Liver (tissue), 3 donors: ENCODE measurements around the gene SYT2.

Source experiments
- ATF3 ChIP-seq: IDR thresholded peaks from 2 replicates; pipeline ENCODE4 v1.6.1; 2016; ENCODE audit warnings: antibody characterized with exemption
- CTCF ChIP-seq: fragments of 150-350 bp; IDR thresholded peaks from 2 replicates; pipeline ENCODE4 v1.5.1; 2017; ENCODE audit warnings: improper control_type of control experiment, low read depth, low read length; ENCODE audit not compliant: missing input control
- FOXA1 ChIP-seq: IDR thresholded peaks from 2 replicates; pipeline ENCODE4 v1.6.1; 2016; ENCODE audit warnings: antibody characterized with exemption
- GABPA ChIP-seq, 2 donors: IDR thresholded peaks in 1 of 2; conservative IDR thresholded peaks in 1 of 2; 2 replicates each; pipeline ENCODE4 v1.6.1; 2016; ENCODE audit warnings: antibody characterized with exemption in 2 of 2, mild to moderate bottlenecking in 1 of 2, moderate library complexity in 1 of 2
- JUND ChIP-seq, 2 donors: IDR thresholded peaks; 2 replicates each; pipeline ENCODE4 v1.6.1; 2016; ENCODE audit warnings: antibody characterized with exemption in 2 of 2
- MAX ChIP-seq: IDR thresholded peaks from 2 replicates; pipeline ENCODE4 v1.6.1; 2016; ENCODE audit warnings: antibody characterized with exemption
- RAD21 ChIP-seq, 2 donors: IDR thresholded peaks; 2 replicates each; pipeline ENCODE4 v1.6.1; 2016; ENCODE audit warnings: antibody characterized with exemption in 2 of 2, mild to moderate bottlenecking in 2 of 2
- RXRA ChIP-seq, 2 donors: IDR thresholded peaks; 2 replicates each; pipeline ENCODE4 v1.6.1; 2017 to 2018; ENCODE audit warnings: antibody characterized with exemption in 2 of 2, mild to moderate bottlenecking in 1 of 2
- SP1 ChIP-seq: IDR thresholded peaks from 2 replicates; pipeline ENCODE4 v1.6.1; 2018; ENCODE audit warnings: antibody characterized with exemption, mild to moderate bottlenecking
- TAF1 ChIP-seq: conservative IDR thresholded peaks from 2 replicates; pipeline ENCODE4 v1.6.1; 2016; ENCODE audit warnings: antibody characterized with exemption, mild to moderate bottlenecking
- ZBTB33 ChIP-seq: IDR thresholded peaks from 2 replicates; pipeline ENCODE4 v1.6.1; 2016; ENCODE audit warnings: antibody characterized with exemption
- TF ChIP-seq, protein P1 (sequence below): IDR thresholded peaks from 2 replicates; pipeline ENCODE4 v1.6.1; 2016; ENCODE audit warnings: antibody characterized with exemption, mild to moderate bottlenecking
- donor health status: healthy.
- donor health status: healthy.

DNA sequence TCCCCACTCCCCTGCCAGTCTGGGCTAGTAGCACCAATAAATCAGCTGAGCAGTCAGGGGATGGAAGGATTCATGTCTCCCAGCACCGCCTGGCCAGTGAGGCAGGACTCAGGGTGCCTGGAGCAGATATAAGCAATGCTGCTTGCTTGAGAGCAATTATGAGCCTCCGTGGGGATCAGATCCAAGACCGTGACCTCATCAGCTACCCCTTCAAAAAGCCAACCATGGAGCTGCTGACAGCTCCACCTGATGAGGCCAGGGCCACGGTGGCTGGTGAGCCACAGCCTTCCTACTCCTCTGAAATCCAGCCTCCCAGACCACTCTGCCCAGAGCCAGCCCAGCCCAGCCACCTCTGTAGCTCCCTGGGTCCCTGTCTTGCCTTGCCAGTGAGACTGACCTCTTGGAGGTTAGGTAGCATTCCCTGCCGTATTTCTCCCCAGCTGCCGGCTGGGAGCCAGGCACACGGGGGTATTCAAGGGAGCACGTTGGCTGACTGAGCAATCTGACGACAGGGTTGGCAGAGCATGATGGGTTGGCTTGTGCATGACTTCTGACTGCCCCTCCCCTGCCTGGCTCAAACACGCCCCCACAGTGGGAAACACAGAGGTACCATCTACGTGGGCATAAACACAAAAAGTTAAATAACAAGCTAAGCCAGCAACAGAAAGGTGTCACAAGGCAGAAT is 28.4 kb downstream of the SYT2 start:
- TF ChIP-seq JUND (IDR thresholded peaks at IDR 0.05) (no peak), FOXA1 (no peak), TAF1 (no peak), GABPA (IDR thresholded peaks at IDR 0.05 in 1 of 2, conservative IDR thresholded peaks at IDR 0.05 in 1 of 2) (no peak), CTCF (no peak), ATF3 (no peak), MAX (no peak), SP1 (no peak), RXRA (IDR thresholded peaks at IDR 0.05) (no peak), ZBTB33 (no peak), RAD21 (IDR thresholded peaks at IDR 0.05) (no peak)
- TF ChIP-seq, protein P1, sequence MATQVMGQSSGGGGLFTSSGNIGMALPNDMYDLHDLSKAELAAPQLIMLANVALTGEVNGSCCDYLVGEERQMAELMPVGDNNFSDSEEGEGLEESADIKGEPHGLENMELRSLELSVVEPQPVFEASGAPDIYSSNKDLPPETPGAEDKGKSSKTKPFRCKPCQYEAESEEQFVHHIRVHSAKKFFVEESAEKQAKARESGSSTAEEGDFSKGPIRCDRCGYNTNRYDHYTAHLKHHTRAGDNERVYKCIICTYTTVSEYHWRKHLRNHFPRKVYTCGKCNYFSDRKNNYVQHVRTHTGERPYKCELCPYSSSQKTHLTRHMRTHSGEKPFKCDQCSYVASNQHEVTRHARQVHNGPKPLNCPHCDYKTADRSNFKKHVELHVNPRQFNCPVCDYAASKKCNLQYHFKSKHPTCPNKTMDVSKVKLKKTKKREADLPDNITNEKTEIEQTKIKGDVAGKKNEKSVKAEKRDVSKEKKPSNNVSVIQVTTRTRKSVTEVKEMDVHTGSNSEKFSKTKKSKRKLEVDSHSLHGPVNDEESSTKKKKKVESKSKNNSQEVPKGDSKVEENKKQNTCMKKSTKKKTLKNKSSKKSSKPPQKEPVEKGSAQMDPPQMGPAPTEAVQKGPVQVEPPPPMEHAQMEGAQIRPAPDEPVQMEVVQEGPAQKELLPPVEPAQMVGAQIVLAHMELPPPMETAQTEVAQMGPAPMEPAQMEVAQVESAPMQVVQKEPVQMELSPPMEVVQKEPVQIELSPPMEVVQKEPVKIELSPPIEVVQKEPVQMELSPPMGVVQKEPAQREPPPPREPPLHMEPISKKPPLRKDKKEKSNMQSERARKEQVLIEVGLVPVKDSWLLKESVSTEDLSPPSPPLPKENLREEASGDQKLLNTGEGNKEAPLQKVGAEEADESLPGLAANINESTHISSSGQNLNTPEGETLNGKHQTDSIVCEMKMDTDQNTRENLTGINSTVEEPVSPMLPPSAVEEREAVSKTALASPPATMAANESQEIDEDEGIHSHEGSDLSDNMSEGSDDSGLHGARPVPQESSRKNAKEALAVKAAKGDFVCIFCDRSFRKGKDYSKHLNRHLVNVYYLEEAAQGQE: no peak
